C4-2B (cell line): Measurements from ENCODE around the gene UNC5C.

ENCODE experiments used
- ZFX ChIP-seq: fragments of 450-650 bp; IDR thresholded peaks from 2 replicates; pipeline ENCODE4 v1.6.1; 2017
- TF ChIP-seq, protein P1 (sequence below): fragments of 450-650 bp; conservative IDR thresholded peaks from 2 replicates; pipeline ENCODE4 v1.5.1; 2017; ENCODE audit warnings: mild to moderate bottlenecking

DNA sequence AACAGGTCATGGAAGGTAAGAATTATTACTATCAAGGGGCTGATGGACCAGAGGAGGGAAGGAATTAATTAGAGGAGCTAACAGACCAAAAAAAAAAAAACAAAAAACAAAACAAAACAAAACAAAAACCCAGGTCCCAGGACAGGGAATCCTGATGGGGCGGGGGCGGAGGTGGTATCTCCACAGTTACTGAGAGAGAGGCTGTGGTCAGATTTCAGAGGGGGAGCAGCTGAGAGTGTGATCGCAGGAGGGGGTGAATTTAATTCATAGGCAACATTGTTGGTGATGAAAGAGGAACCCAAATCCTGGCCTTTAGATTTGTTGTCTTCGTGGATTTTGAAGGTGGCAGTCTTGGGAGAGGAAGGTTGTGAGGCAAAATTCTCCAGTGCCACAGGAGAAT, 389.4 kb downstream of the UNC5C start:
- TF ChIP-seq, protein P1, sequence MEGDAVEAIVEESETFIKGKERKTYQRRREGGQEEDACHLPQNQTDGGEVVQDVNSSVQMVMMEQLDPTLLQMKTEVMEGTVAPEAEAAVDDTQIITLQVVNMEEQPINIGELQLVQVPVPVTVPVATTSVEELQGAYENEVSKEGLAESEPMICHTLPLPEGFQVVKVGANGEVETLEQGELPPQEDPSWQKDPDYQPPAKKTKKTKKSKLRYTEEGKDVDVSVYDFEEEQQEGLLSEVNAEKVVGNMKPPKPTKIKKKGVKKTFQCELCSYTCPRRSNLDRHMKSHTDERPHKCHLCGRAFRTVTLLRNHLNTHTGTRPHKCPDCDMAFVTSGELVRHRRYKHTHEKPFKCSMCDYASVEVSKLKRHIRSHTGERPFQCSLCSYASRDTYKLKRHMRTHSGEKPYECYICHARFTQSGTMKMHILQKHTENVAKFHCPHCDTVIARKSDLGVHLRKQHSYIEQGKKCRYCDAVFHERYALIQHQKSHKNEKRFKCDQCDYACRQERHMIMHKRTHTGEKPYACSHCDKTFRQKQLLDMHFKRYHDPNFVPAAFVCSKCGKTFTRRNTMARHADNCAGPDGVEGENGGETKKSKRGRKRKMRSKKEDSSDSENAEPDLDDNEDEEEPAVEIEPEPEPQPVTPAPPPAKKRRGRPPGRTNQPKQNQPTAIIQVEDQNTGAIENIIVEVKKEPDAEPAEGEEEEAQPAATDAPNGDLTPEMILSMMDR: no peak
- TF ChIP-seq ZFX: no peak
